Epithelial cell of proximal tubule (primary cell): ENCODE results near the gene SELENOO. TPM values are rescaled to one million over a fixed set of nuclear protein-coding genes. Genes with fewer than 3 reads are reported as not detected.
"Not testable (repeated sequence)": the region's sequence is repeated elsewhere in the genome, so short reads cannot be mapped to it uniquely, and the experiment has no call there.

Source experiments
- DNase-seq: peaks from one replicate; pipeline ENCODE4 v3.0.0-alpha.2; 2011; ENCODE audit warnings: low read depth
- H3K4me3 ChIP-seq: 2 replicates; pipeline ENCODE4 v1.5.1; 2011; ENCODE audit warnings: low read depth, mild to moderate bottlenecking, low read length
- CTCF ChIP-seq: conservative IDR thresholded peaks from 2 replicates; pipeline ENCODE4 v1.5.1; 2012; ENCODE audit warnings: low read depth, mild to moderate bottlenecking, low read length
- total RNA-seq: library from RNA; depleted of rRNA; stranded (reverse); fragments of >200 nt; gene quantifications from 2 replicates; pipeline ENCODE4 v1.2.3, GENCODE V29; 2015

The SELENOO gene
- total RNA-seq, 1 donor from 2014 or later = 31.1 TPM

GRCh38 chr22:50160947-50161346 is 39.9 kb upstream of the SELENOO start:
- no peak for DNase-seq
- H3K4me3 ChIP-seq = no peak overlapping the region
- TF ChIP-seq CTCF = no peak

GRCh38 chr22:50161508-50162390 is 39.1 kb upstream of the SELENOO start:
- no peak for DNase-seq
- H3K4me3 ChIP-seq = no peak overlapping the region
- no peak for TF ChIP-seq CTCF

GRCh38 chr22:50162391-50162956 is 38.3 kb upstream of the SELENOO start:
- TF ChIP-seq CTCF = no peak
- no peak for DNase-seq
- H3K4me3 ChIP-seq = no peak overlapping the region

- H3K4me3 ChIP-seq = no peak overlapping the region
- TF ChIP-seq CTCF = no peak
- no peak for DNase-seq
Observed at GRCh38 chr22:50165436-50166123, 35.2 kb upstream of the SELENOO start.

- no peak overlapping the region for H3K4me3 ChIP-seq
- TF ChIP-seq CTCF = no peak
- DNase-seq = no peak
Observed at GRCh38 chr22:50167689-50168489, 32.9 kb upstream of the SELENOO start.

GRCh38 chr22:50168490-50169180 is 32.2 kb upstream of the SELENOO start:
- not testable (repeated sequence) for H3K4me3 ChIP-seq, DNase-seq
